Measurements from ENCODE around the gene TTLL3. TPM values are rescaled to one million over a fixed set of nuclear protein-coding genes. Genes with fewer than 3 reads are reported as not detected.
A peak's percentile ranks its signal among the peaks of the same experiment; 100 is the strongest.

TTLL3 gene
- polyA plus RNA-seq, 1 donor, result 37.3 TPM

DNA sequence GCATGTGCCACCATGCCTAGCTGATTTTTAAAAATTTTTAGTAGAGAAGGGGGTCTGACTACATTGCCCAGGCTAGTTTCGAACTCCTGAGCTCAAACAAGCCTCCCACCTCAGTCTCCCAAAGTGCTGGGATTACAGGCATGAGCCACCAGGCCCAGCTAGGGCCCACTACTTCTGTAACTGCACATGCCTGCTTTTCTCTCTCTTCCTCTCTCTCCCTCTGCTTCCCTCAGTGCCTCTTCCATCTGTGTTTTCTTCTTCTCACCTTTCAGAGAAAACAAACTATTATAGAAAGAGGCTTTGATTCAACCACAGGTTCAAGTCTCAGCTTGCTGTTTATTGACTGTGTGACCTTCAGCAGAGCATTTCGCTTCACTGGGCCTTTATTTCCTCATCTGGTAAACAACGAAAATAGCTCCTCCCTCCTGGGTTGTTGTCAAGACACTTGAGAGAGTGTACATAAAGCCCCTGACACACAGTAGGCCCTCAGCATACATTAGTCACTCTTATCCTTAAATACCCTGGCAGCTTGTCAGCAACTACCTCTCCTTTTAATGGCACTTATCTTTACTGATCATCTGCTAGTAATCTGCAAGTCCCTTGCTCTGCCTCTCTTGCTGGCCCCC, 28.0 kb upstream of the TTLL3 start:
- no peak for DNase-seq

- DNase-seq, result no peak
Measured at GRCh38 chr3:9782770-9783169, 27.3 kb upstream of the TTLL3 start.

GRCh38 chr3:9783954-9784353, 26.1 kb upstream of the TTLL3 start:
- DNase-seq, result no peak

- DNase-seq, result no peak
Measured at GRCh38 chr3:9784965-9785364, 25.1 kb upstream of the TTLL3 start.

DNA sequence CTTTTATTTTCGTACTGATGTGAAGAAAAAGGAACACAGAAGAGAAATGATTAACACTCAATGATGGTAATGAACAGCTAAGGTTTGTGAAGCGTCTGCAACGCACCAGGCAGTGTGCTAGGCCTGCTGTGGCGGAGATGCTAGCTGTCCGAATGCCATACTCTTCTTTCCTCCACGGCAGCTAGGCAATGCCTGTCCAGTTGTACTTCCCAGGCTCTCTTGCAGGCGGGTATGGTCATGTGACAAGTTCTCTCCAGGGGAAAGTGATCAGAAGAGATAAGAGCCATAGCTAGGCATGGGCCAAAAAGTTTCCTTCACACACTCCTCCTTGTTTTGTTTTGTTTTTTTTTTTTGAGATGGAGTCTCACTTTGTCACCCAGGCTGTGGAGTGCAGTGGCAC, 24.5 kb upstream of the TTLL3 start:
- no peak for DNase-seq

GRCh38 chr3:9786209-9786739, 23.8 kb upstream of the TTLL3 start:
- no peak for DNase-seq

GRCh38 chr3:9786825-9787669, 23.0 kb upstream of the TTLL3 start:
- no peak for DNase-seq

- no peak for DNase-seq
Measured at GRCh38 chr3:9787714-9788113, 22.3 kb upstream of the TTLL3 start.

DNA sequence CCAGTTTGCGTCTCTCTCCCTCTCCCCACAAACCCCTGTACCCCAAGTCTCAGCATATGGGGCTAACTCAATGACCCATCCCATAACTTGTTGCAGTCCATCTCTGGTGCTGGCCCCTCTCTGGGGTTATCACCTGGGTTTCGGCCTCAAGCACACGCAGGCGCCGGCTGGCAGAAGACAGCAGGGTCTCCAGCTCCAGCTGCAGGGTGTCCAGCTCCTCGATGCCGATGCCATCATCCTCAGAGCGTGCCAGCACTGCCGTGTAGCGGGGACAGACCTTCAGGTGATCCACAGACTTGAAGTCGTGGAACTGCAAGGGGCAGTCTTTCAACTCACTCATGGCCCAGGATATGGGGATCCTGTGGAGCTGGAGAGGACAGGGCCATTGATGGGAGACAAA, 18.9 kb upstream of the TTLL3 start:
- DNase-seq, result no peak

GRCh38 chr3:9791790-9792404, 18.2 kb upstream of the TTLL3 start:
- DNase-seq, result no peak

DNA sequence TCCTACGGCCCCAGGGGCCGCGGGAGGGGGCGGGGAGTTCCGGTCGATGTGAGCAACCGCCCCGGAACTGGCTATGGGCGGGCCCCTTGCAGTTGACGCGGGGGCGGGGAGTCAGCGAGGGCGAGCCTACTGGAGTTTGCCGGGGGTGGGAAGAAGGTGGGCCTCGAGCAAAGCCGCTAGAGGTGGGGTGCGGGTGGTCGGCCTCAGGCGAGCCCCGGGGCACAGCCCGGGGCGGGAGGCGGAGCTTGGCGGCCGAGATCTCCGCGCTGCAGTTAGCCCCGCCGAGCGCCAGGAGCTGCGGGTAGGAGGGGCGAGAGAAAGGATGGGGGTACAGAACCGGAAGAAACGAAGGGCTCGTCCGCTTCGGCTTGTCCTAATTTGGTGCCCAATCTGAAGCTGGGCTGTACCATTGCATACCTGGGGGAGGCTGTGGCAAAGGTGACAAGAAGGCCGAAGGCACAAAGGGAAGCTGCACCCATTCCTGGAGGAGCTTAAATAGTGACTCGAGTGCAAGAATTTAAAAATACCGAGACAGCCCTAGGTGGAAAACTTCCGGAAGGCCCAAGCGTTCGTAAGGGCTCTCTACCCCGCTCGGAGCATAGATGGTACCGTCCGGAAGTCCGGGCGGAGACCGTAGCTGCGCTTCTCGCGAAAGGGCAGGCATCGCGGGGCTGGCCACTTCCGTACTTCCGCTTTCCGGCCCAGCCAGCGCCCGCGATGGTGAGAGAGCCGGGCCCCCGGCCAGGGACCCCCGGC, 17.5 kb upstream of the TTLL3 start, which contains the start of the genes ARPC4 and TADA3:
ARPC4 (plus strand) TSS at position 678 of the 756 bp plus-strand sequence; CDS start at position 718, 40 bp downstream.
TADA3 (minus strand) TSS at position 69 of the 756 bp plus-strand sequence. CDS start 1,007 bp downstream, outside the sequence.
- peak; percentile 94 for DNase-seq

- DNase-seq, result no peak
Measured at GRCh38 chr3:9793161-9793781, 16.8 kb upstream of the TTLL3 start.

DNA sequence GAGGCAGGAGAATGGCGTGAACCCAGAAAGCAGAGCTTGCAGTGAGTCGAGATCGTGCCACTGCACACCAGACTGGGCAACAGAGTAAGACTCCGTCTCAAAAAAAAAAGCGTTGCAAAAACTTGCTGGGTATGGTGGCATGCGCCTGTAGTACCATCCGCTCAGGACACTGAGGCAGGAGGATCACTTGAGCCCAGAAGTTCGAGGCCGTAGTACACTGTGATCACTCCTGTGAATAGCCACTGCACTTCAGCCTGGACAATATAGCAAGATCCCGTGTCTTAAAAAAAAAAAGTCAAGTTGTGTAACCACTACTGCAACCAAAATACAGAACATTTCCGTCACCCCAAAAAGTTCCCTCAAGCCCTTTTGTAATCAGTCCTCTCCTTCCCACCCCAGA, 15.7 kb upstream of the TTLL3 start:
- no peak for DNase-seq

DNA sequence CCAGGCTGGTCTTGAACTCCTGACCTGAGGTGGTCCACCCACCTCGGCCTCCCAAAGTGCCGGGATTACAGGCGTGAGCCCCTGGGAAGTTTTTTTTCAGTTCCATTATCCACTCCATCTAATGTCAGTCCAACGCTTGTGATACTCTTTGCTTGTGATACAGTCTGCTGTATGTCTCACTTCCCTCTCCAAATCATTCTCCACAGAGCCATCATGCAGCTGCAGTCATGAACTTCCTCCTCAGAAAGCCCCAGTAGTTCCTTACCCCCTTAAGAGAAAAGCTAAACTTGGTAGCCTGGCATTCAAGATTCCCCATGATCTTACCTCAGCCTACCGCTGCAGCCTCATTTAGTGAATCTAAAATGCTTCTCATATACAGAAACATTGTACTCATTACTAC, 14.9 kb upstream of the TTLL3 start:
- no peak for DNase-seq

DNA sequence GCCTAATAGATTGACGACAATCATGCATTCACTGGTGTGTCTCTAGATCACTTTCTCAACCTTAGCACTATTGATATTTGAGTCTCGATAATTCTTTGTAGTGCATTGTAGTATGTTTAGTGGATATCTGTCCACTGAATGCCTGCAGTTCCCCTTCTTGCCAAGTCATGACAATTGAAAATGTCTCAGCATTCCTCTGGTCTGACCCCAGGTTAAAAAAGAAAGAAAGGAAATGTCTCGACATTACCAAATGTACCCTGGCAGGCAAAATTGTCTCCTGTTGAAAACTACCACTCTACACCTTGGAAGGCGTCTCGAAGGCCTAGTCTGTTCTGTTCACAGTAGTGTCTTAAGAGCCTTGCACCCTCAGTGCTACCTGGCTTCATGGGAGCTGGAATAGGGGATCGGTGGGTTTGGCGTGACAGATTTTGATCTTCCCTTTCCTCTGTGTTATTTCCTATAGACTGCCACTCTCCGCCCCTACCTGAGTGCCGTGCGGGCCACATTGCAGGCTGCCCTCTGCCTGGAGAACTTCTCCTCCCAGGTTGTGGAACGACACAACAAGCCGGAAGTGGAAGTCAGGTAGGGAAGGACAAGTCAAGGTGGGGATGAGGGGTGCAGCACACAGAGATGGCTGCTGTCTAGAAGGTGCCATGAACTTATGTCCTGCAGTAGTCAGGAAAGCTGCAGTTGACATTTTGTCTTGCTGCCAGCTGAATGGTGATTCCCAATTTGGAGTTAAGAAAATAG, 12.7 kb upstream of the TTLL3 start:
- no peak for DNase-seq

DNA sequence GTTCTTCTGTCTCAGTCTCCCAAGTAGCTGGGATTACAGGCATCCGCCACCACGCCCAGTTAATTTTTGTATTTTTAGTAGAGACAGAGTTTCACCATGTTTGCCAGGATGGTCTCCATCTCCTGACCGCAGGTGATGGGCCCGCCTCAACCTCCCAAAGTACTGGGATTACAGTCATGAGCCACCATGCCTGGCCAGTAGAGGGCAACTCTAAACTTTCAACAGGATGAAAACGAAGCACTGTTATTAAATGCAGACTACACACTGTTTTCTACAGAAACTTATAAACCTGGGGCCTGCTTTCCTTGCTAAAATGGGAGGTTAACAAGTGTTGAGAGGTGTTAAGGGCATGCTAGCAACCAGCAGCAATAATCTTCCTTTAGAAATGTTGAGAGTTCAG, 9.5 kb upstream of the TTLL3 start:
- no peak for DNase-seq

- no peak for DNase-seq
Measured at GRCh38 chr3:9803494-9803893, 6.6 kb upstream of the TTLL3 start.

GRCh38 chr3:9804996-9805395, 5.1 kb upstream of the TTLL3 start:
- no peak for DNase-seq

DNA sequence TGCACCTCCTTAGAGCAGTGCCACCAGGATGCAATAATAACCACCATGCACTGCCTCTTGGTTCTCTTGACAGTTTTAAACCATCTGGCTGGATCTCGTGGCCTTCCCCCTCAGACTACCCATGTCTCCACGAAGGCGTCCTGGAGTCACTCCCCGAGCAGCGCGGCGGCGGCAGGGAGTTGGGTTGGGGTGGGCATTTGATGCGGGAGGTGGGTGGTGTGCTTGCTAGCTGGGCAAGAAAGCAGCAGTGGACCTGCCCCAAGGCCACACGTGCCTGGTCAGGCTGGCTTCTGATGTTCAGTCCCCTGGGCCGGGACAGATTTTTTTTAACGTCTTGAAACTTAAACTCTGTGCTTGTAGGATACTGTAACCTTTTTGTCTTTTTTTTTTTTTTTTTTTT, 3.9 kb upstream of the TTLL3 start:
- no peak for DNase-seq

GRCh38 chr3:9806688-9807589, 3.1 kb upstream of the TTLL3 start:
- no peak for DNase-seq
